HG03457 (cell line): ENCODE measurements around the gene BEGAIN.

Experiments used
- ATAC-seq: cut with Tn5 transposase; IDR thresholded peaks from one replicate; pipeline ENCODE4 v1.9.1; 2021; ENCODE audit warnings: moderate number of reproducible peaks; ENCODE audit not compliant: unreplicated experiment

Gene BEGAIN

DNA sequence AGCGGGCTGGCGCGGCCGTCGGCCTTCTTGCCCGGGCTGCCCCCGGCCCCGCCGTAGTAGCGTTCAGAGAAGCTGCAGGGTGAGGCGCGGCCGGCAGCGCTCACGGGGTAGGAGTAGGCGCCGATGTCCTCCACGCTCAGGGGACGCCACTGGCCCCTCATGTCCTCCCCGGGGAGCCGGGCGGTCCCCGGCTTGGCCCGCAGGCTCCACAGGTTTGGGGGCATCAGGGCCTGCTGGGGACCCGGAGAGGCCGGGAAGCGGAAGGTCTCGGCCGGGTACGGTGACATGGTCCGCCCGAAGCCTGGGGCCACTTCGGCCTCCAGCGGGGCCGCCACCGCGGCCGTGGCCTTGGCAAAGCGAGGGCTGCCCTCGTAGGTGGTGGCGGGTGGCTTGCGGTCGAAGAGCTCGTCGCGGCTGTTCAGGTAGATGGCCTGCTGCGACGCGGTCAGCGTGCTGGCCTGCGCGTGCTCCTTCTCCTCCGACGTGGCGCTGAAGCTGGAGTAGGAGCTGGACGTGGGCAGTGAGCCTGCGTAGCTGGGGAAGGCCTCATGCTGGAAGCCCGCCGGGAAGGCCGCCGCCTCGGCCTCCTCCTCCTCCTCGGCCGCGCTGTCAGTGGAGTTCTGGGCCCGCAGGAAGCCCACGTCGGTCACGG lies 48.7 kb downstream of the BEGAIN start:
- no peak for ATAC-seq

DNA sequence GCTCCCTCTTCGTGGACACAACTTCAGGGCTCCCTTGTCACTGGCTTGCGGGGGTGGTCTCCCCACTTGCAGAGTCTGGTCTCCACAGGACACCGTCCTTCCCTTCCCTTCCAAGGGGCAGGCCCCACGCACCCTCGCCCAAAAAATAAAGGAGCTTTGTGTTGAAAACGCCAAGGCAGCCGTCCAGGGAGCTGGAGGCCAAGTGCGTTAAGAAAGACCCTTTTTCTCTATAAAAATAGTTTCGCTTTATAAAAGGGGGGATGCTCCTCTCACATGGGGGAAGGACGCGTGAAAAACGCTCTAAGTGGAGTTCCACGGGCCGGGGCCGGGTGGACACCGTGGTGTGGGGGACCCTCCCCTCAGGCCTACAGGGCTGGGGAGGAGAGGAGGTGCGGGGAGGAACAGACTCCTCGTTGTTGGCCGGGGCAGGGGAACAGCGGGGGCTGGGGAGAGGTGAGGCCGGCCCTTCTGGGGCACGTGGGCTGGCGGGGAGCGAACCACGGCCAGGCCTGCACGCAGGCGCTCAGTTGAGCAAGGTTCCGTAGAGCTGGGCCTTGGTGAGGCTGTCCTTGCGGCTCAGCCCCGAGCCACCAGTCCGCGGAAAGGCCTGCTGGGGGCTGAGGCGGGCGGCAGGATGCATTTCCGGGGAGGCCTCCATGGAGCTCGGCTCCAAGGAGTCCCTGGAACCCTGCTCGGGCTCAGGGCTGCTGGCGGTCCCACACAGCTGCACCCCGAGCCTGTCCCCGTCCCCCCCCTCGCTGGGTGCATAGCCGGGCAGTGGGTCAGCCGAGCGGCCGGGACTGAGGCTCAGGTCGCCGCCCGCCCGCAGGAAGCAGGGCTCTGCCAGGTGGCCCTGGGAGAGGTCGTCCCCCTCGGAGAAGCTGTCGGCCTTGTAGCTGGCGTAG lies 49.5 kb downstream of the BEGAIN start:
- ATAC-seq, result no peak

DNA sequence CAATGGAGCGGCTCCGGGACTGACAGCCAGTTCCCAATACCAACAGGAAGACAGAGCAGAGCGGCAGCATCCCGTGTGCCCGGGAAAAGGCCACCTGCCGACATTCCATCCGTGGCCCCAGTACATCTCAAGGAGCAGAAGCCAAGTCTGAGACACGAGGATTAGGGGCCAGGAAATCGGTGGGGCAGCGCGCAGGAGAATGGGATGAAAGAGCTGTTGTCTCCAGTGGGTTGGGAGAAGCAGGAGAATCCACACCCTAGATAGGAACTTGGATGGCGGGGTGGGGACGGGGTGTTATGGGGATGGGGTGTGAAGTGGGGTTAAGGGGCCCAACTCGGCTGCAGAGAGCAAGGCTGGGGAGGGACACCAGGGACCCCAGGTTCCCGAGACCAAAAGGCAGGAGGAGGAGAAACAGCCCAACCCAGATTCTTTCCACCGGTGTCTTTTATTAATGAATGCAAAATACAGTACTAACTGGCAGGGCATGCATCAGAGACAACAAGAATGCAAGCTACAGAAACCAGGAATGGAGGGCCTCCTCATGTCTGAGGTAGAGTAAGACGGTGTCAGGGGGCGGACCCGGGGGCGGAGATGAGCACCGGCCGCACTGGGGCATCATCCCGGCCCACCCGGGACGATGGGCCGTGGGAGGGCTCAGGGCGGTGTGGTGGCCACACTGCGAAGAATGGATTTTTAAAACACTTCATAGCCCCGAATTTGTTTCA lies 50.3 kb downstream of the BEGAIN start:
- ATAC-seq, result no peak

DNA sequence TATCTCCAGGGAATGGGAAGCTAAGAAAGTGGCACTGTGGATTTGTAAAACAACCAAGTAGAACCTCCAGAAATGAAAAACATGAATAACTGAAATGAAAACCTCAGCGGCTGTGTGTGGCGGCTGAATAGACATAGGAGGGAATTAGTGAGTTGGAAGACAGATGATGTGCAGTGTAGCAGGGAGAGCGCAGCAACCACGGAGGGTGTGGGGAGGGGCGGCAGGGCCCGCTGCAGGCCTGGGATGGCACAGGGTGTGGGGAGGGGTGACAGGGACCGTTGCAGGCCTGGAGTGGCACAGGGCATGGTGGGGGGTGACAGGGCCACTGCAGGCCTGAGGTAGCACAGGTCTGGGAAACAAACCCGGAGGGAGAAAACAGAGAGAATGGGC lies 51.1 kb downstream of the BEGAIN start:
- ATAC-seq, result no peak

DNA sequence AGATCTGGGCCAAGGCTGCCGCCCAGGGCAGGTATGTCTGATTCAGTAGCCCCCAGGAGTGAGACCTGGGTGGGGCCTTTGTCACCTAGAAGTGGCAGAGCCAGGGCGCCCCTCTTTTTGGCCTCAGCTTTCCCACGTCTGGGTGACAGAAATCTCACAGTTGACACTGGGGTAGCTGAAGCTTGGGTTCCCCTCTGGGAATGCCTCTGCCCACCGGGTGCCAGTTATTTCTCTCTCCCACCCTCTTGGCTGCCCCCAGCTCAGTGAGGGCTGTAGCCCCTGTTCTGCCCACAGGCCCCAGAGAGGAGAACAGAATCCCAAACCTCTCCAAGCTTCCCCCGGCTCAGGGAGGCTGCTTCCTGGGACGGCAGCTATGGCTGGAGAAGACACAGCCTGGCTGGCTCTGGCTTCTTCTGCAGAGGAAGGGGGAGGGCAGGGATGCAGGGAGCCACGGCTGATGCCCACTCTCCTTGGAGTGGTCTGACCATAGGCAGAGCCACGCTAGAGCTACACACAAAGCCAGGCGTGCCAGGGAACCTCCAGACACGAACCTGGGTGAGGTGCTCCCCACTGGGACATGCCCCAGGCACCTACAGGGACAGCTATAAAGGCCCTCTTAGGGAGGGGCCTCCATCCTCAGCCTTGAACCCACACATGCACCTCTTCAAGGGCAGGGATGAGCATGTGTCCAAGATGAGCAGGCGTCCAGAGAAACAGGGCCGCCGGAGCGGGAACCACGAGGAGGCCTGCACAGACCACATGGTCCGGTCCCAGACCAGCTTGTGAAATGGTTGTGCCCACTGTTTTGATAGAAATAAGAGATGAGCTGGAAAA lies 51.7 kb downstream of the BEGAIN start:
- no peak for ATAC-seq

DNA sequence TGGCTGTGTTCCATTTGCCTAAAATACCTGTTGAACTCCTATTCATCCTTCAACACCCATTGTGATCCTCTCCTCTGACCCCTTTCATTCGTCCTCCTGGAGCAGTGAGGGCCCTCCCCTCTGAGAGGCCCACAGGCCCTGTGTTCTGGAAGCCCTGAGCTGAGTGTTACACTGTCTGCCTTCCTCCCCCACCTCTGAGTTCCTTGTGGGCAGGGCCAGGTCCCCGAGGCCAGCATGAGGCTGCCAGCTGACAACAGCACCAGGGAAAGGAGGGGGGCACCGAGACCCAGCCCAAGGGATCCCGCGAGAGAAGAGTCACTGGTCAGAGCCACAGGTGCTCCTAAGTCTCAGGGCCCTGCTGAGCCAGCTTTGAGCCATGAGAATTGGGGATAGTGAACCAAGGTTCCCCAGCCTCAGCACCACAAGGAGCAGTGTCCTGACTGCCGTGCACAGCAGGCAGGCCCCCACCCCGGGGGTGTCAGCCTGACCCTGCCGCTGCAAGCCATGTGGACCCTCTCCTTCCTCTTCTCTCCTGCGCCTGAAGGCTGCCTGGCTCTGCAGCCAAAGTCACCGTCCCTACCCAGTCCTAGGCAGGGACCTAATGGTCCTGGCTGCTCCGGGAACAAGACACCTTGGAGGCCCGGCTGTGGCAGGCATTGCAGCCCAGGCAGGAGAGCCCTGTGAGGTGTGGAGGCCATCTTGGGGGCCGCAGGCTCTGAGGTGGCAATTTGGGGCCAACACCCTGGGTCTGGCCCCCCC lies 52.5 kb downstream of the BEGAIN start:
- no peak for ATAC-seq

DNA sequence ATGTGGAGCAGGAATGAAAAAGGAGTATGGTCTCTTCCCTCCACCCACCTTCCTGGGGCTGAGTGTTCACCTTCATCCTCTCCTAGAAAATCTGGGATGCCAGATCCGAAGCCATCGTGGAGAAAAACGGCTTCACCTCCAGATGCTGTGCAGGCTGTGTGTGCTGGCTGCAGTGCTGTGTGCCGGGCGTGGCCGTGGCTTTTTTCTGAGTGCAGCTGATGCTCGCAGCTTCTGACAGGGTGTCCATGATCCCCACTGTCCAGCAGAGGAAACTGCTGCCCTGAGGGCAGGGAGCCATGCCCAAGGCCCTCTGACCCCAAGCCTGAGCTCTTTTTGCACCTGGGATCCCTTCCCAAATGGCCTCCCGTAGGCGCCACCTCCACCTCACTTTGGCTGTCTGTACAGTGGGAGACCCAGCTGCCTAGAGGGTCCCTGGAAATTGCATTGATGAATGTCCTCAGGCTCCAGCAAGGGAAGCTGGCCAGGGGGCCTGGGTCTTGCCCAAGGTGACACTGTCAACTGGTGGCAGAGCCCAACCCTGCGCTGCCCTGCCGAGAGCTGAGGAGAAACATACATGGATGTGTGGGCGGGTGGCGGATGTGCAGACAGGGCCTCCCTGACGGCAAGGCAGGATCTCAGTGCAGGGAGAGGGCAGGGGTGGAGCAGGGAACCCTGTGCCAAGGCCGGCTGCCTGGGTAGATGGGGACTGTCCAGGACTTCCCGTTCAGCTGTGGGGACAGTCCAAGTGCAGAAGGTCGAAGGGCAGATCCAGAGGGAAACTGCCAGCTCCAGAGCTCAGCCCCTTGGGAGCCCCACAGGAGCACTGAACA lies 53.3 kb downstream of the BEGAIN start:
- no peak for ATAC-seq

DNA sequence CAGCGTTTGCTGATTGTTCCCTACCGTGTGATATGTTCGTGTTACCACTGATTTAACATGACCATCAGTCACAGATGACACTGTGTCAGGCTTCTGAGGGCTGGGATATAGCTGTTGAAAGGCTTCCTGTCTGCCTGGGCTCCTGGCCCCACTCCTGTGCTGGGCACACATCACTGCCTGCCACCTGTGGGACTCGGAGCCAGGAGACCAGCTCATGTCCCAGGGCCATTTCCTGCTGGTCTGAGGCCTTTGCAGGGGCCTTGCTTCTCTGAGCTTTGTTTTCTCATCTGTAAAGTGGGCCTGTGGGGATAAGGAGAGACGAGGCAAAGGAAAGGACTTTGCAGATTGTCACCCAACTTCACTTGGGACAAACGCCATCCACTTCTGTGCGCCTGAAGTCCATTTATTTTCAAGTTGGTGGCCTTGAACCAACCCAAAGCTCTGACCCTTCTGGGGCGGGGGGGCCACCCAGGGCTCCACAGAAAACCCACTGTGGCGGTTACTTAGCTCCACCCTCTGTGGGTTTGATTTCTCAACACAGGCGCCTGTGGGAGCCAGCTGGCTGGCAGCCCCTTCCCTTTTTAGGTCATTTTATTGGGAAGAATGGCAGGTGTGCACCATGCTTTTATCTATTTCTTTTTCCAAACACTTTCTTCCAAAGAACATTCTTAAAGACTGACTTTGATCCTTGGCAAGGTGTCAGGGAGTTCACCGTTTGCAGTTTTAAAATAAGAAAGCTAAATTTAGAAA lies 54.1 kb downstream of the BEGAIN start:
- no peak for ATAC-seq

DNA sequence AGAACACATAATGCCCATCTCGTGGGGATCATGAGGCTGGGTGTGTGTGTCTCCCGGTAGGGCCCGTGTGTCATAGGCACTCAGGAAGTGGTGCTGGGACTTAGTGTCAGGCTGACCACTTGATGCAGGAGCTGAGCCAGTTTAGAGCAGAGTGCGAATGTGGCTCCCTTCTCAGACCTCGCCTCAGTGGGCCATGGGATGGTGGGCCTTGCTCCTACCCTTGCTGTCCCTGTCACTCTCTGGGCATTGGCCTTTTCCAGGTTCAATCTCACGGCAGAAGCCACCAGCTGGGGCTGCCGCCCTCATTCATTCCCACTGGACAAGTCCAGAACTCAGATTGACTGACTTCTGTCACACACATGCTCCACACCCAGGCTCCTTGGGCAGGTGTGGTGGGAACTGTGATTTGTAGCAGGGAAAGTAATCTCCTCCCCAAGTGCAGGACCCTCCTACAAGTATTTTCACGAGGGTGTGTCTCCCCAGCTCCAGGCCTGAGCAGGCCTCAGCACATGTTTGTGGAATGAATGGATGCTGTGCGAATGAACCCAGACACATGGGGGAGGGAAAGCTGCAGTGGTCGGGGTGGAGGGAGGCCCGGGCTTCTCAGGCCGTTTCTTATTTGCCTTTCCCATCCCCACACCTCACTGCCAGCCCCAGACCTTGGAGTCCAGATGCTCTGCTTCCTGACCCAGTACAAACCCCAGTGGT lies 54.9 kb downstream of the BEGAIN start:
- ATAC-seq, result no peak

DNA sequence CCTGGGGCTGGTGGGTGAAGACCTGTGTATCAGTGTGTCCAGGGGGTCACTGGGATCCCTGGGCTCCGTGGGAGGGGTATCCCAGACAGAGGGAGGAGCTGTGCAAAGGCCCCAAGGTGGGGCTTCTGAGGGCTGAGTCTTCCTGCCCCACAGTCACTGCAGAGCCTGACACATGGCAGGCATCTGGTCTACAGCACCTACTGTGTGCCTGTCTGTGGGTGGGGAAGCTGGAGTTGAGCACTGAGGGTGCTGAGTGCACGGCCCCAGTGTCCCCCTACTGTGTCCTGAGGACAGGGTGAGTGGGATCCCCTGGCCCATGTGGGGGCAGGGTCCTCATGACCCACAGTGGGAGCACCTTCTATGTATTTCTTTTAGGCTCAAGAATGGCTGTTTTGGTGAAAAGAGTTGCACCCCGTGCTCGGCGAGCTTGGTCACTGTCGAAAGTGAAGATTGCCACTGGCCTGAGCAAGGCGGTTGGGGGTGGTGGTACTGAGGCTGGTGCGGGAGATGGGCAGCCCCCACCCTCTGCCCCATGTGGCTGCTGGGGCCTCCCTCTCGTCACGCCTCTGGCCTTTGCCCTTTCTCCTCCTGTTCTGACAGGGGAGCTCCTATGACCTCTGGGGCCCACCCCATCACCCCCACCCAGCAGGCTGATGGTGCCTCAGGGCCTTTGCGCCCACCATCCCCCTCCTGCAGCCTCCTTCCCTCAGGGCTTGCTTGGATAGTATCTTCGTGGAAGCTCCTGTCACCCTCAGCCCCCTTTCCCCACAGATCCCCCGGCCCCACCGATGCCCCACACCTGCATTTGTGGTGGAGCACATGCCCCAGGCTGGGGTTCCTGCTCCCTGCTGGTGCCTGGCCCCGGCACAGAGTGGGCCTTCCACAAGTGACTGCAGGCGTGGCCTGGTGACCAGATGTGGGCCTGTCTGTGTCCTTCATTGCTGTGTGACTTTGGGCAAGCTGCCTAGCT lies 55.8 kb downstream of the BEGAIN start:
- no peak for ATAC-seq

DNA sequence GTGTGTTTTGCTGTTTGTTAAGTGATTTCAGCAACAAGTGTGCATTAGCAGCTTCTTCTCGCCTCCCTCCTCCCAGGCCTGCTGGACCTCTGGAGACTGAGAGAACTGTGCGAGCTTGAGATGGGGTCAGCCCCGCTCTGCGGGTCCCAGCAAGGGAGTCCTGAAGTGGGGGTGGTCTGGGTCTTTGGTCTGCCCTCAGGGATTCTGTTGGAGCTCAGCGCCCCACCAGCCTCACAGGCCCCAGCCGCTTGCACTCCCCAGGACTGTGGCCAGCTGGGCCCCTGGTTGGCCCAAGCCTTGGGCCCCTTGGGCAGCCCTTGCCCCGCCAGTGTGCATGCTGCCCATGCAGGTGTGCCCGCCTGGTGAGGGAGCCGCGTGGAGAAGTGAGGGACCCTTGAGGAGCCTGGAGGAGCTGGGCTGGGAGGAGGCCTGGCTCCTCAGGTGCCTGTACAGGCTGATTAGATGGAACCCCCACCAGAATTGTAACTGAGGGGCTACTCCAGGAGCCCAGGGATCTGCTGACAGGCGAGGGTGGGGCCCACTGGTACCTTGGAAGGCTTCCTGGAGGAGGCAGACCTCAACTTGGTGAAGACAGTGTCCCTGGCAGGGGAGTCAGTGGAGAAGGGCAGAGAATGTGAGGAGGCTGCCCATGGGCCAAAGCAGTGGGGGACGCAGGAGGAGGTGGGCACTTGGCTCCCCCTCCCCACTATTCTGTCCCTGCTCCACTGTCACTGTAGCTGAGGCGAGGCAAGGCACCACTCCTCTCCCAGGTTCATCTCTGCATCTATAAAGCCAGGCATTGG lies 56.7 kb downstream of the BEGAIN start:
- ATAC-seq, result no peak

DNA sequence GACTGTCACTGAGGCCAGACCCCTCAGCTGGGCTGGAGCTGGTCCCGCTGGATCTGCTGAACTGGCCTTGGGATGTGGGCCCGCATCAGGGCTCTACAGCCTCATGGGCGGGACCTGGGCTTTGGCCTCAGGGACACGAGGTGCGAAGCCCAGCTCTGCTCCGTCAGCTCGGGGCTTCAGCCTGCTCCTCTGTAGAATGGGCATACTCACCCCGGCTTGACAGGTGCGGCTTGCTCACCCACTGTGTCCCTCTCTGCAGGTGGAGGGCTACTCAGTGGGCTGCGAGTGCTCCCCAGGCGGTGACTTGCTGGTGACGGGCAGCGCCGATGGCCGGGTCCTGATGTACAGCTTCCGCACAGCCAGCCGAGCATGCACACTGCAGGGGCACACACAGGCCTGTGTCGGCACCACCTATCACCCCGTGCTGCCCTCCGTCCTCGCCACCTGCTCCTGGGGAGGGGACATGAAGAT lies 57.6 kb downstream of the BEGAIN start:
- ATAC-seq, result no peak

DNA sequence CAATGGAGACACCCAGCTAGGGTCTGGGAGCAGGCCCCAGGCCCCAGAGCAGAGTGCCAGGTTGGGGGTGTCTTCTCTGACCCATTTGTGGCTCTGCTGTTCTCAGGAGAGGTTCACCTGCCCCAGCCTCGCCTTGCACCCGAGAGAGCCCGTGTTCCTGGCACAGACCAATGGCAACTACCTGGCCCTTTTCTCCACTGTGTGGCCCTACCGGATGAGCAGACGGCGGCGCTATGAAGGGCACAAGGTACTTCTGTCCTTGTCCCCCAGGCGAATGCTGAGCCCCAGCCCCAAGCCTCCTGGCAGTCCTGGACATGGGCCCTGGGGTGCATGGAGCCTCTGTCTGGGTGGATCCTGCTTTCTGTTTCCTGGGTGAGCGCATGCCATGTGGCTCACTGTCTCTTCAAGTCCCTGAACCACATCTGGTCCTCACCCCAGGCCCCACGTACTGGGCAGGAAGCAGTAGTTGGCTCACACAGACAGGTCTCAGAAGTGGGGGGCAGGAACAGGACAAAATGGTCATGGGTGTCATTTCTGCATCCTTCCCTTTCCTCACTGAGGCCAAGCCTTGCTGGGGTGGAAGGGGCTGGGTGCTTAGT lies 58.2 kb downstream of the BEGAIN start:
- no peak for ATAC-seq

DNA sequence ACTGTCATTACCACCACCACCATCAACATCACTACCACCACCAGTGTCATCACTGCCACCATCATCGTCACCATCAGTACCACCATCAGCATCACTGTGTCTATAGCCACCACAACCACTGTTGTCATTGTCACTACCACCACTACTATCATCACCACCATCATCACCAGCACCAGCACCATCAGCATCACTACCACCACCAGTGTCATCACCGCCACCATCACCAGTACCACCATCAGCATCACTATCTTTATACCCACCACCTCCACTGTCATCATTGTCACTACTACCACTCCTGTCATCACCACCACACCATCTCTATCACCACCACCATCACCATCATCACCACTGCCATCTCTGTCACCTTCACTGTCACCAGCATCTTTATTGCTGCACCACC lies 60.6 kb downstream of the BEGAIN start:
- no peak for ATAC-seq

DNA sequence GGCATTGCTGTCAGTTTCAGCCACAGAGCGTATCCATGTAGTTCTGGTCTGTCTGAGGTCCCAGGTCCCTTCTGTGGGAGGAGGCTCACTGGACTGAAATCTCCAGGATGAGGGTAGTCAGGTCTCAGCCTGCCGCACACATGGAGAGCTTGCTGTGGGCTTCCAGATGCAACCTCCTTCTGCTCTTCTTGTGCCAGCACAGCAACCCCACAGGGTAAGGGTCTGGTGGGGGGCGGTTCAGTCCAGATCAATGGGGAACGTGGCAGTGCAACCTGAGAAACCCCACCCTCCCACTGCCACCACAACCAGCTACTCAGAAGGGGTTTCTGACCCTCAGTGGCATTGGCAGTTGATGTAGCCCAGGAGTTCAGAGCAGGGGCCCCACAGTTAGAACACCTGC lies 61.2 kb downstream of the BEGAIN start:
- ATAC-seq, result no peak
